Activated CD8-positive, alpha-beta T cell treated with anti-CD3 and anti-CD28 coated beads, Interleukin-2, amount 10 ng/mL, durations not matched to agents 7 days and 5 days (primary cell): ENCODE measurements around the gene MYO5B. TPM values are rescaled to one million over a fixed set of nuclear protein-coding genes. Genes with fewer than 3 reads are reported as not detected.

Experiments used
- ATAC-seq: fragments of 150-1000 bp; cut with Tn5 transposase; one replicate; pipeline ENCODE4 v1.10.0; 2021; ENCODE audit warnings: moderate library complexity
- CTCF ChIA-PET: fragments of 350-600 bp; sonication (Branson Sonifier 250); formaldehyde crosslinking; loops from one replicate; lab custom pipeline; 2021; ENCODE audit warnings: antibody characterized with exemption; lab: Charles Lee
- POLR2A ChIA-PET: fragments of 350-600 bp; sonication (Branson Sonifier 250); formaldehyde crosslinking; loops from one replicate; lab custom pipeline; 2021; ENCODE audit warnings: antibody characterized with exemption; lab: Charles Lee
- DNase-seq: peaks from one replicate; pipeline ENCODE4 v3.0.0-alpha.2; 2020
- H3K27ac Mint-ChIP-seq: one replicate; pipeline ENCODE4 v1.8.0; 2021; ENCODE audit warnings: mild to moderate bottlenecking, mixed read lengths
- H3K27me3 Mint-ChIP-seq: one replicate; pipeline ENCODE4 v1.8.0; 2021; ENCODE audit warnings: low read depth, mixed read lengths
- H3K36me3 Mint-ChIP-seq: one replicate; pipeline ENCODE4 v1.8.0; 2021; ENCODE audit warnings: low read depth, mixed read lengths
- H3K4me1 Mint-ChIP-seq: one replicate; pipeline ENCODE4 v1.8.0; 2021; ENCODE audit warnings: low read depth, mixed read lengths
- H3K4me3 Mint-ChIP-seq: one replicate; pipeline ENCODE4 v1.8.0; 2021; ENCODE audit warnings: mild to moderate bottlenecking, mixed read lengths
- H3K9me3 Mint-ChIP-seq: one replicate; pipeline ENCODE4 v1.8.0; 2022; ENCODE audit warnings: mixed read lengths; ENCODE audit not compliant: insufficient read depth
- total RNA-seq, 2 experiments: library from RNA; stranded (reverse); gene quantifications; one replicate each; pipeline ENCODE4 v1.2.3, GENCODE V29; 2021

The MYO5B gene
- total RNA-seq, 2 experiments from 2014 or later: not detected

DNA sequence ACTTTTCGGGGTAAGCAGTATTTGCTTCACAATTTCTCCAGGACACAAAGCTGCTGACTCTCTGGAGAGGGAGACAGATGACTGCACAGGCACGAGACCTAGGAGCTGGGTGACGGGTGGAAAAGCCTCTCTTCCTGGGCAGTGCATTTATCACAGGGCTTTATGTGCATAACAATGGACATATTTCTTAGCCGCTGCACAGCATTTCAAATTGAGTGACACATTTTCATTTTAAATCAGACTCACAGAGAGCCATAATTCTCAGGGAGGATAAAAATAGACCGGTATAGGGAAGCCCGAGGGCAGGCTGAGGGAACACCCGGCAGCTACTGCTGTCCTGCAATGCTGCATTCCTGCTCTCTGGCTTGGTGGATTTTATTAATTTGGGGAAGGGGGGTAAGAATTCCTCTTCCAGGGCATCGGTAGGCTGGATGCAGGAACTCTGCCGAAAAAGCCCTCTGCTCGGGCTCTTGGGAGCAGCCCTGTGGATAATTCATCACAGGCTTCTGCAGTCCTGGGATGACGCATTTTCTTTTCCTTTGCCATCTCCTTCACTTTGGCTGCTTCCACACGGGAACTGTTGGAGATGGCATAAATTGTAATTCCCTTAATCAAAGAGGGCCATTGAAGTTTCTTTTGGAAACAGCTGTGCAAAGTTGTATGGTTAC is 273.5 kb downstream of the MYO5B start:
- CTCF ChIA-PET: no interaction called here

DNA sequence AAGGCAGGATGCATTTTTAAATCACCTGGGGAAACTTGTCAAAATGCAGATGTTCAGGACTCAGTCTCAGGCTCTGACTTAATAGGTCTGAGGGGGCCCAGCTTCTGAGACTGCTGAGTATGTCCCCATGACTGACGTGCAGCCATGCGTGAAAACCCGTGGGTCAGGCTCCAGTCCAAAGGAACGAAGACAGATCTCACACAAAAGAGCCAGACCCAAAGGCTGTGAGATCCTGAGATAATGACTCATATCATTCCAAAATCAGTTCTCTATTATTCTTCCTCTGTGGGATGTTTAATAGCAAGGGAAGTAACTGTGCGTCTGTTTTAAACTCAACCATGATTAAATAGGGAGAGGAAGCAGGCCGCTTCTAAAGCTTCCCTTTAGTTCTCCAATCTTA is 274.2 kb downstream of the MYO5B start:
- H3K36me3 Mint-ChIP-seq: no peaks in the 10 kb centered on the region

More for the DNA sequence above, 273.5 kb downstream of the MYO5B start:
- H3K27me3 Mint-ChIP-seq: peaks cover 33% of the 10 kb centered on the region
- H3K4me1 Mint-ChIP-seq: no peaks in the 10 kb centered on the region
- POLR2A ChIA-PET: interaction anchor here (0.6 kb wide), 1 partner anchor 27 kb away, joined by 3 read pairs; no protein-coding TSS in a partner anchor
- H3K36me3 Mint-ChIP-seq: no peaks in the 10 kb centered on the region
- peaks cover 6% of the 10 kb centered on the region for H3K9me3 Mint-ChIP-seq
- ATAC-seq: no peak
- DNase-seq: no peak
- H3K27ac Mint-ChIP-seq: no peak overlapping the region
- no peak overlapping the region for H3K4me3 Mint-ChIP-seq

DNA sequence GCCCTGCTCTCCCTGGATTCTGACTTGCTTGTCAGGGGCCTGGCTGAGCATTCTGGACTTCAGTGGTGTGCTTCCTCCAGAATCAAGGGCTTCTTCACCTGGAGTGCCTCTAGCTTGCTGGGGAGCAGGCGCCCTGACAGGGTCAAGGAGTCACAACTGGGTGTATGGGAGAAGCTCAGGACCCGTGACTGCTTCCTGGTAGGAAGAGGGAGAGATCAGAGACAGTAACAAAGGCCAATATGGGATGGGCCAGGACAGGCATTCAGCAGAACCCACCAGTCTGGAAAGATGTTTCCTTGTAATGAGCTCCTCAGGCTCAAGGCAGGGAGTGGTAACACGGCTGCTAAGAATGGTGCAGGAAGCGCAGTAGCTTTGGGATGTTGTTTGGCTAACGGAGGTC is 277.2 kb downstream of the MYO5B start:
- CTCF ChIA-PET: no interaction called here
- H3K36me3 Mint-ChIP-seq: no peaks in the 10 kb centered on the region
- ATAC-seq (no peak), DNase-seq (no peak)
- H3K27me3 Mint-ChIP-seq: peaks cover 32% of the 10 kb centered on the region
- no peaks in the 10 kb centered on the region for H3K4me1 Mint-ChIP-seq
- POLR2A ChIA-PET: no interaction called here
- H3K9me3 Mint-ChIP-seq: no peaks in the 10 kb centered on the region
- no peak overlapping the region for H3K27ac Mint-ChIP-seq
- H3K4me3 Mint-ChIP-seq: no peak overlapping the region

More for the DNA sequence above, 274.2 kb downstream of the MYO5B start:
- peaks cover 32% of the 10 kb centered on the region for H3K27me3 Mint-ChIP-seq
- H3K4me1 Mint-ChIP-seq: no peaks in the 10 kb centered on the region
- DNase-seq (no peak), ATAC-seq (no peak)
- ChIA-PET CTCF (no interaction called here), POLR2A (no interaction called here)
- no peak overlapping the region for H3K27ac Mint-ChIP-seq
- H3K9me3 Mint-ChIP-seq: peaks cover 6% of the 10 kb centered on the region
- no peak overlapping the region for H3K4me3 Mint-ChIP-seq

- Mint-ChIP-seq H3K36me3 (no peaks in the 10 kb centered on the region), H3K4me3 (no peak overlapping the region)
Observed at GRCh38 chr18:49915352-49915751, 279.6 kb downstream of the MYO5B start.

GRCh38 chr18:49913221-49913620 is 281.7 kb downstream of the MYO5B start:
- POLR2A ChIA-PET: no interaction called here
- H3K4me1 Mint-ChIP-seq: no peaks in the 10 kb centered on the region
- no peak overlapping the region for H3K4me3 Mint-ChIP-seq
- H3K27me3 Mint-ChIP-seq: no peaks in the 10 kb centered on the region
- no peaks in the 10 kb centered on the region for H3K9me3 Mint-ChIP-seq
- no peaks in the 10 kb centered on the region for H3K36me3 Mint-ChIP-seq
- CTCF ChIA-PET: no interaction called here
- DNase-seq (no peak), ATAC-seq (no peak)
- H3K27ac Mint-ChIP-seq: no peak overlapping the region

More at GRCh38 chr18:49915352-49915751, 279.6 kb downstream of the MYO5B start:
- ChIA-PET CTCF (no interaction called here), POLR2A (no interaction called here)
- H3K27ac Mint-ChIP-seq: no peak overlapping the region
- DNase-seq: no peak
- peaks cover 14% of the 10 kb centered on the region for H3K27me3 Mint-ChIP-seq
- no peaks in the 10 kb centered on the region for H3K4me1 Mint-ChIP-seq
- no peak for ATAC-seq
- no peaks in the 10 kb centered on the region for H3K9me3 Mint-ChIP-seq

- H3K4me1 Mint-ChIP-seq: no peaks in the 10 kb centered on the region
- no peak overlapping the region for H3K27ac Mint-ChIP-seq
- no peak for DNase-seq
- no peaks in the 10 kb centered on the region for H3K9me3 Mint-ChIP-seq
- H3K4me3 Mint-ChIP-seq: no peak overlapping the region
- H3K36me3 Mint-ChIP-seq: no peaks in the 10 kb centered on the region
- ChIA-PET CTCF (interaction anchor here (0.9 kb wide), 1 partner anchor 99 kb away, joined by 3 read pairs; no protein-coding TSS in a partner anchor), POLR2A (no interaction called here)
- ATAC-seq: no peak
- H3K27me3 Mint-ChIP-seq: no peaks in the 10 kb centered on the region
Observed at GRCh38 chr18:49911427-49911826, 283.5 kb downstream of the MYO5B start.

DNA sequence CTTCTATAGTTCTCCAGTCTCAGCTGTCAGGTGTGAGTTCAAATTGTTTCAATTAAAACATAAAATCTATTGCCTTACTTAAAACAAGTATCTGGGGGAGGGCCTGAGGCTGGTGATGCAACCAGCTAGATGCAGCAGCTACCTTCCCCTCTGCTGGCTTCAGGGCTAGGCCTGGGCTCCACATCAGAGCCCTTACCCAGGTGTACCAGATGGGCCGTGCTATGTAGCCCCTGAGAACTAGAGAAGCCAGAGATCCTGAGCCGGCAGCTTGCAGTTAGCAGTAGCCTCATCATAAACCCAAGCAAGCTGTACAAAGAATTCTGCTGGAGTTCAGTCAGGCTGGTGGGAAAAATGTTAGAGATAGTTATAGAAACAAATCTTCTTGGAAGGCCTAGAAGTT is 284.0 kb downstream of the MYO5B start:
- CTCF ChIA-PET: no interaction called here
- H3K9me3 Mint-ChIP-seq: no peaks in the 10 kb centered on the region
- no peak overlapping the region for H3K27ac Mint-ChIP-seq
- no peaks in the 10 kb centered on the region for H3K27me3 Mint-ChIP-seq
- no peaks in the 10 kb centered on the region for H3K4me1 Mint-ChIP-seq
- POLR2A ChIA-PET: interaction anchor here (0.6 kb wide), 1 partner anchor 8 kb away, joined by 3 read pairs; no protein-coding TSS in a partner anchor
- no peak overlapping the region for H3K4me3 Mint-ChIP-seq
- H3K36me3 Mint-ChIP-seq: no peaks in the 10 kb centered on the region
- DNase-seq (no peak), ATAC-seq (no peak)

DNA sequence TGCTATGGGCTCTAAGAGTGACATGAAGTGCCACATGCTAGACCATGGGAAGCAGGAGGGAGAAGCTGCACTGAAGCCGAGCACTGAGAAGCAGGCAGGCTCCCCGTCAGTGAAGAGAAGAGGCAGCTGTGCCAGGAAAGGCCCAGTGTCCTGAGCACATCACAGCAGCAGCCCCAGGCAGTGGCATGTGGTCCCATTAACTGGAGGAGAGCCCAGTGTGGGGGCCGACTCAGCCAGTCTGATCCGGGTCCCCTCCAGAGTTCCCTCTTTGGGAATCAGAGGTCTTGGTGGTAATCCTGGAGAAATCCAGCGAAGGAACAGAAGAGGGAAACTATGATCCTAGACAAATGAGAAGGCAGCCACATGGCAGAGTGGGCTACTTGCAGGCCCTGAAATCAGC is 284.9 kb downstream of the MYO5B start:
- Mint-ChIP-seq H3K36me3 (no peaks in the 10 kb centered on the region), H3K27me3 (no peaks in the 10 kb centered on the region), H3K27ac (no peak overlapping the region), H3K4me3 (no peak overlapping the region), H3K9me3 (no peaks in the 10 kb centered on the region), H3K4me1 (peaks cover 3% of the 10 kb centered on the region)
- DNase-seq (no peak), ATAC-seq (no peak)
- ChIA-PET CTCF (no interaction called here), POLR2A (no interaction called here)

DNA sequence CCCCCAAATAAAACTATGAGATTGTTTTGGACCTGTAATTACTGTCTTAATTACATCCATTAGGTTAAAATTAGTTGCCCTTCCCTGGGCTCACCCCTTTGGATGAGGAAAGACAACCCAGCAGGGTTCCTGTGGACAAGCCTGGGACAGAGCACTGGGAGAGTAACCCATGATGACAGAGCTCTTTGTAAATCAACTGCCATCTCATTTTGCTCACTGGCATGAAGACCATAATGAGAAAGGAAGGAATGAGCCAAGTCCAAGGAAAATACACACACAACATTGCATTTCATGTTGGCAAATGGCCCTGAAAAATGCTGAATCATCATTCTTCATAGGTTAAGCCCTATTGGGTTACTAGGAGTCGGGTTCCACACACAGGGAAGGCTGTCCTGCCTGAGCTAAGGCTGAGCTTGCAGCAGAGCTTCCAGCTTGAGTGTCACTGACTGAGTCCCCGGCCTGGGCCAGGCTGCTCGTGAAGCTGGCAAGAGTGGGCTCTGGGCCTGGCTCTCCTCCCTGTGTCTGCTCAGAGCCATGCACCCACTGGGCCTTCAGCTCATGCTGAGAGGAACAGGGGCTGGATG is 287.5 kb downstream of the MYO5B start:
- H3K4me1 Mint-ChIP-seq: peaks cover 8% of the 10 kb centered on the region
- no peaks in the 10 kb centered on the region for H3K36me3 Mint-ChIP-seq
- H3K27me3 Mint-ChIP-seq: no peaks in the 10 kb centered on the region
- POLR2A ChIA-PET: no interaction called here
- no peak overlapping the region for H3K27ac Mint-ChIP-seq
- no peak for ATAC-seq
- H3K4me3 Mint-ChIP-seq: no peak overlapping the region
- H3K9me3 Mint-ChIP-seq: no peaks in the 10 kb centered on the region
- no peak for DNase-seq
- CTCF ChIA-PET: no interaction called here

GRCh38 chr18:49905771-49906170 is 289.2 kb downstream of the MYO5B start:
- ChIA-PET CTCF (no interaction called here), POLR2A (no interaction called here)
- ATAC-seq (no peak), DNase-seq (no peak)
- Mint-ChIP-seq H3K27ac (no peak overlapping the region), H3K9me3 (no peaks in the 10 kb centered on the region), H3K27me3 (no peaks in the 10 kb centered on the region), H3K4me1 (peaks cover 8% of the 10 kb centered on the region), H3K36me3 (no peaks in the 10 kb centered on the region), H3K4me3 (no peak overlapping the region)

DNA sequence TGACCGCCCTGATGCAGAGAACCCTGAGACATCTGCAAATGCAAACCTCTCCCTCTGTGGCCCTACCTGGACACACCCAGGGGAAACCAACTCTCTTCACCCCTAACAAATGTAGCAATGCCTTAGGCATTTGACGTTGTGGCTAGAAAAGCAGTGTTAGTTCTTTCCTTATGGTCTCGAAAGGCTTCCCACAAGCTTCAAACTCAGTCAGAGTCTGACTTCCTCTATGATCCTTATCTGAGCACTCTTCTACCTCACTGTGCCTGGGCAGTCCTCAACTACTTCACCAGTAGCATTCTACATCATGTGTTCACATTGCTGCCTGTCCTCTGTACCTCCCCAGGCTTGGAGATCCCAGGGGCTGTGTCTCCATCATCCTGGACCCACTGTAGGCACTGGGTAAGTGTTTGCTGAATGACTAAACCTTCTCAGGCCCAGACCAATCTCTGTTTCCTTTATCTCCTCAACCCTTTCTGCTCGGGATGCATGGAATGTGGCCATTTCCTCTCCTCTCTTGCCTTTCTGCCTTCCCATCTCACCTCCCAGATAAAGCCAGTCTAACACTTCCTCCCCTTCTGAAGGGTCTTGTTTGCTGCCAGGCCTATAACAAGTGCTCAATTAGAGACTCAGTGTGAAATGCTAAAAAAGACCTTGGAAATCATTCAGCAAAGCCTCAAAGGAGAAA is 289.9 kb downstream of the MYO5B start:
- no peak for DNase-seq
- no peaks in the 10 kb centered on the region for H3K36me3 Mint-ChIP-seq
- no peak overlapping the region for H3K4me3 Mint-ChIP-seq
- no peak overlapping the region for H3K27ac Mint-ChIP-seq
- ATAC-seq: no peak
- ChIA-PET POLR2A (no interaction called here), CTCF (no interaction called here)
- H3K27me3 Mint-ChIP-seq: no peaks in the 10 kb centered on the region
- peaks cover 8% of the 10 kb centered on the region for H3K4me1 Mint-ChIP-seq
- no peaks in the 10 kb centered on the region for H3K9me3 Mint-ChIP-seq

DNA sequence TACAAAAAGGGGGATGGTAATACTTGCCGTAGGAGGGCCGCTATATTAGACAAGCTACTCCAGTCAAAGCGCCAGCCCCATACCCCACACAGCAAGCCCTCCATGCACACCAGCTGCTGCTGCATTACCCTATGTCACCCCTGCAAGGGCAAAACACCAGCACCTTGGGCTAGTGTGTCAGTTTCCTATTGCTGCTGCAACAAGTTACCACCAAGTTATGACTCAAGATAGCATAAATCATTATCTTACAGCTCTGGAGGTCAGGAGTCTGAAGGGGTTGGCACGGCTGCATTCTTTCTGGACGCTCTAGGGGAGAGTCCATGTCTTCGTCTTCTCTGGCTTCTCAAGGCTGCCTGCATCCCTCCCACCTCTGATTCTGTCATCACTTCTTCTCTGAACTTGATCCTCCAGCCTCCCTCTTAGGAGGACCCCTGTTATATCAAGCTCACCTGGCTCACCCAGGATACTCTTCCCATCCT is 293.0 kb downstream of the MYO5B start:
- ChIA-PET POLR2A (no interaction called here), CTCF (interaction anchor here (0.6 kb wide), 1 partner anchor 40 kb away, joined by 3 read pairs; no protein-coding TSS in a partner anchor)
- Mint-ChIP-seq H3K27ac (no peak overlapping the region), H3K27me3 (no peaks in the 10 kb centered on the region), H3K4me1 (peaks cover 13% of the 10 kb centered on the region), H3K9me3 (no peaks in the 10 kb centered on the region), H3K36me3 (no peaks in the 10 kb centered on the region), H3K4me3 (no peak overlapping the region)
- no peak for ATAC-seq
- DNase-seq: no peak
